Heart right ventricle (tissue), 16 donors: ENCODE data around the gene STMN1. TPM values are rescaled to one million over a fixed set of nuclear protein-coding genes. Genes with fewer than 3 reads are reported as not detected.
A peak's percentile ranks its signal among the peaks of the same experiment; 100 is the strongest.

ENCODE experiments used
- ATAC-seq, 8 donors: fragments of 200-7000 bp; cut with Tn5 transposase; one replicate each; pipeline ENCODE4 v1.9.1; 2020; ENCODE audit warnings: mild to moderate bottlenecking in 8 of 8, moderate library complexity in 8 of 8, moderate number of reproducible peaks in 1 of 8
- DNase-seq, 2 donors: peaks; one replicate each; pipeline ENCODE4 v3.0.0-alpha.2; 2020
- H3K27ac ChIP-seq, 10 donors: fragments of 200-600 bp; sonication (generic) in 2 of 10; one replicate each; pipeline versions ENCODE4 v1.5.0 to v1.8.0; 2020 to 2022; ENCODE audit warnings: mild to moderate bottlenecking in 3 of 10
- H3K27me3 ChIP-seq, 7 donors: fragments of 200-600 bp; one replicate each; pipeline ENCODE4 v1.8.0; 2021 to 2022; ENCODE audit warnings: mild to moderate bottlenecking in 2 of 7
- H3K36me3 ChIP-seq, 9 donors: fragments of 200-600 bp; sonication (generic) in 1 of 9; one replicate each; pipeline versions ENCODE4 v1.5.0 to v1.8.0; 2020 to 2022; ENCODE audit warnings: mild to moderate bottlenecking in 2 of 9
- H3K4me1 ChIP-seq, 9 donors: fragments of 200-600 bp; sonication (generic) in 1 of 9; one replicate each; pipeline versions ENCODE4 v1.5.0 to v1.8.0; 2020 to 2022; ENCODE audit warnings: mild to moderate bottlenecking in 4 of 9
- H3K4me3 ChIP-seq, 10 donors: fragments of 200-600 bp; sonication (generic) in 2 of 10; one replicate each; pipeline versions ENCODE4 v1.5.0 to v1.8.0; 2020 to 2022; ENCODE audit warnings: mild to moderate bottlenecking in 7 of 10, moderate library complexity in 2 of 10
- H3K9me3 ChIP-seq, 11 donors: fragments of 200-600 bp in 10 of 11; sonication (generic) in 2 of 11; one replicate each; pipeline versions ENCODE4 v1.5.0 to v1.8.0; 2013 to 2022; ENCODE audit warnings: mild to moderate bottlenecking in 2 of 11, control low read depth in 1 of 11, moderate library complexity in 1 of 11
- WGBS, 2 donors: extraction: QIAGEN DNeasy Blood & Tissue Kit; methylation state at CpG; one replicate each; pipeline ENCODE4 v1.1.7; 2013; ENCODE audit warnings: inconsistent platforms in 1 of 2; 5-methylcytosine and 5-hydroxymethylcytosine counted together
- intact Hi-C, 10 donors: fragments of 100-400 bp; cut with DNase I; formaldehyde crosslinking; loops; one replicate each; pipeline versions ENCODE4 v1.11.1 to v1.14.2; 2022
- long read RNA-seq, 3 donors: library from polyadenylated mRNA; unstranded; transcript quantifications; one replicate each; pipeline ENCODE4 v2.0.0, GENCODE V29; 2020 to 2021
- polyA plus RNA-seq, 2 donors: library from polyadenylated mRNA; stranded (reverse); fragments of 200-250 nt; gene quantifications; one replicate each; pipeline ENCODE4 v1.2.3, GENCODE V29; 2013
- total RNA-seq, 10 donors: library from RNA; stranded (reverse); fragmentation: NEBNext Ultra II Directional in 3 of 10; extraction: Animal tissue kit (Norgen Biotek cat#: 25700) in 3 of 10; gene quantifications; one replicate each; pipeline versions ENCODE4 v1.2.1 to v1.2.4, GENCODE V29; 2021 to 2023
- TF ChIP-seq, protein P1 (sequence below), 9 donors: fragments of 200-600 bp; sonication (generic) in 2 of 9; IDR thresholded peaks; one replicate each; pipeline versions ENCODE4 v1.5.0 to v1.8.0; 2021 to 2022; ENCODE audit warnings: antibody characterized with exemption in 9 of 9, mild to moderate bottlenecking in 5 of 9, moderate library complexity in 1 of 9
- donor health status: Arrhythmogenic right ventricular cardiomyopathy.
- donor health status: ischemic (EF 13 %, LVEDD 7.1; RV severe dilation, severe dysfunction).
- donor health status: healthy with polysubstance abuse.
- donor health status: DM: no; HTN: yes; CAD: no.
- donor health status: DM: no; HTN: no; CAD: no.
- donor health status: ischemic (EF 25% LVEDD 6.9; RV normal size, moderate dysfunction).
- donor health status: ischemic (EF 25% LVEDD 5.7; RV mildly dilated, moderate dysfunction).
- donor health status: healthy.
- donor health status: DM: yes; HTN: yes; CAD: no.
- donor health status: Ischemic cardiomyopathy.
- donor health status: ischemic (EF 35%, LVEDD 5.7; RV mildly dilated, moderate dysfunction).
- donor health status: nonischemic (EF 11% LVEDD 7.7; RV severe dilation, severe dysfunction).
- donor health status: DM: yes; HTN: yes; CAD: no.
- donor health status: PGD.
- donor health status: ischemic (EF 29% LVEDD 5.4; RV normal size, mild dysfunction).
- donor health status: nonischemic (EF 23%, LVEDD 6.1; RV moderate dilation, normal function).

Gene STMN1
- 10 to 100 TPM; 16.0 to 85.7 (median 48.7) TPM for total RNA-seq
- 10 to 100 TPM; 16.2 to 49.9 TPM for polyA plus RNA-seq
- long read RNA-seq, donor 1, partial matches to known transcripts: 0 of 6 reads
- long read RNA-seq, donor 1, other reads (novel, unspliced or antisense): 1 of 6 reads
- long read RNA-seq, donor 2, transcript STMN1-206 (5 exons, 1,504 nt): major isoform, 7 of 8 reads
- long read RNA-seq, donor 2, partial matches to known transcripts: 1 of 8 reads
- long read RNA-seq, donor 2, other reads (novel, unspliced or antisense): 0 of 8 reads
- long read RNA-seq, donor 3, partial matches to known transcripts: 0 of 4 reads
- long read RNA-seq, donor 3, other reads (novel, unspliced or antisense): 0 of 4 reads

DNA sequence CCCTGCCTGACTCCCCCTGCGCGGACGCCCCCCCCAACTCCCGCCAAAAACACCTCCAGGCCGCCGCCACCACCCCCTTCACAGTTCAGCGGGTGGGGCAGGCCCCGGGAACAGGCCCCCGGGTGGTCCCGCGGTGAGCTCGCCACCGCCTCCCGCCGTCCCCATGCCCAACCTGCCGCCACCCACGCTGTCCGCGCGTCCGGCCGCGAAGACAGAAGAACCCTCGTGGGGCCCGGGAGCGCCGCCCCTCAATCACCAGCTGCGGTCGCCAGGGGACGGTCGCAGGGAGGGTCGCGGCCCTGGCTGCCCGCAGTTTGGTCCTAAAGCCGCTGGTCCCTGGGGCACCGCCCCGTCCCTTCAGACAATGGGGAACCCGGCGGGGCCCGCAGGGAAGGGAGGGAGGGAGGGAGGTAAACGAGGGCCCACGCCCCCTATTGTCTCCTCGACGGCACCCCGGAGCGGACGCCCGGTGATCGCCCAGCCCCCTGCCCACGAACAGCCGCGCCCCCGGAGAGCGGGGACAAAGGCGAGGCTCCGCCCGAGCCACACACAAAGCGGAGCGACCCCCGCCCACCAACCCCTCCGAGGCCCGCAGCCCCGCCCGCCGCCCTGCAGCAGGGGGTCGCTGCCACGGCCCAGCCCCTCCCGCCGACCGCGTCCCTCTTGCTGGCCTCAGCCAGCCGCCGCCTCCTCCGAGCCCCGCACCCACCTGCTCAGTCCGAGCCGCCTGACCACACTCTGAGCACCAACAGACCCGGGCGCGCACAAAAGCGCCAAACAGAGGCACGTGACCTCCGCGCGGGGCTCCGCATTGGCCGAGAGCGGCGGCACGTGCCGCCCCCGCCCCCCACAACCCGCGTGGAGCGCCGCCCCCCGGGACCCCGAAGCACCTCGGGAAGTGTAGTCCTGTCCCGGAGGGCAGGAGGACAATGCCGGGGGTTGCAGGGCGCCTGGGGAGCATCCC is at the start of gene STMN1:
TSS of gene STMN1 (minus strand) at position 740 of the 964 bp plus-strand sequence. CDS start 1,743 bp downstream, outside the sequence.
- H3K4me1 ChIP-seq: peaks cover 9 to 44% (median 28%) of the 10 kb centered on the region in 9 donors
- H3K27ac ChIP-seq: peak within 1 kb of the TSS in 9 of 10 donors; percentile 45 to 77 (median 69)
- H3K27me3 ChIP-seq: no peaks in the 10 kb centered on the region
- no peaks in the 10 kb centered on the region for H3K9me3 ChIP-seq
- H3K4me3 ChIP-seq: peak within 1 kb of the TSS; percentile 53 to 82 (median 70)
- intact Hi-C loops: loop anchor here in 3 of 10 donors (2.0 to 5.0 kb wide), 2 partner anchors 81 to 93 kb away; partner anchors contain the start of gene PAFAH2 (in 2 of the 3)
- TF ChIP-seq, protein P1, sequence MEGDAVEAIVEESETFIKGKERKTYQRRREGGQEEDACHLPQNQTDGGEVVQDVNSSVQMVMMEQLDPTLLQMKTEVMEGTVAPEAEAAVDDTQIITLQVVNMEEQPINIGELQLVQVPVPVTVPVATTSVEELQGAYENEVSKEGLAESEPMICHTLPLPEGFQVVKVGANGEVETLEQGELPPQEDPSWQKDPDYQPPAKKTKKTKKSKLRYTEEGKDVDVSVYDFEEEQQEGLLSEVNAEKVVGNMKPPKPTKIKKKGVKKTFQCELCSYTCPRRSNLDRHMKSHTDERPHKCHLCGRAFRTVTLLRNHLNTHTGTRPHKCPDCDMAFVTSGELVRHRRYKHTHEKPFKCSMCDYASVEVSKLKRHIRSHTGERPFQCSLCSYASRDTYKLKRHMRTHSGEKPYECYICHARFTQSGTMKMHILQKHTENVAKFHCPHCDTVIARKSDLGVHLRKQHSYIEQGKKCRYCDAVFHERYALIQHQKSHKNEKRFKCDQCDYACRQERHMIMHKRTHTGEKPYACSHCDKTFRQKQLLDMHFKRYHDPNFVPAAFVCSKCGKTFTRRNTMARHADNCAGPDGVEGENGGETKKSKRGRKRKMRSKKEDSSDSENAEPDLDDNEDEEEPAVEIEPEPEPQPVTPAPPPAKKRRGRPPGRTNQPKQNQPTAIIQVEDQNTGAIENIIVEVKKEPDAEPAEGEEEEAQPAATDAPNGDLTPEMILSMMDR (IDR thresholded peaks at IDR 0.05): no peak
- peaks cover 0 to 23% (median 6%) of the 10 kb centered on the region in 9 donors for H3K36me3 ChIP-seq
- DNase-seq: peak; percentile 89 to 91
- ATAC-seq: peak; percentile 90 to 97 (median 95)
- WGBS, 2 donors: 0 to 1% methylated on average over 77 to 102 of the region's 102 CpGs

DNA sequence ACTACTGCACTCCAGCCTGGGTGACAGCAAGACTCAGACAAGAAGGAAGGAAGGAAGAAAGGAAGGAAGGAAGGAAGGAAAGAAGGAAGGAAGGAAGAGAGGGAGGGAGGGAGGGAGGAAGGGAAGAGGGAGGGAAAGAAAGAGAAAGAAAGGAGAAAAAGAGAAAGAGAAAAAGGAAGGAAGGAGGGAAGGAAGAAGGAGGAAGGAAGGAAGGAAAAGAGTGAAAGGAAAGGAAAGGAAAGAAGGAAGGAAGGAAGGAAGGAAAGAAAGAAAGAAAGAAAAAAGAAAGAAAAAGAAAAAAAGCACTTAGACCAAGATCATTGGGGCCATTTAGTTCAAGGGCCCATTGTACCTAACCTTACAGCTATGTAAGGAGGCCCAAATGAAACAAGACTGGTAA is 49.3 kb upstream of the STMN1 start:
- Histone ChIP-seq H3K27me3 (no peaks in the 10 kb centered on the region), H3K36me3 (peaks cover 0 to 35% (median 22%) of the 10 kb centered on the region in 9 donors), H3K9me3 (peaks cover 0 to 5% (median 0%) of the 10 kb centered on the region in 11 donors), H3K4me1 (peaks cover 0 to 6% (median 0%) of the 10 kb centered on the region in 9 donors), H3K27ac (no peak overlapping the region), H3K4me3 (no peak overlapping the region)
- intact Hi-C loops: no loop called here
- ATAC-seq (no peak), DNase-seq (no peak)
- TF ChIP-seq, protein P1 (IDR thresholded peaks at IDR 0.05): no peak

DNA sequence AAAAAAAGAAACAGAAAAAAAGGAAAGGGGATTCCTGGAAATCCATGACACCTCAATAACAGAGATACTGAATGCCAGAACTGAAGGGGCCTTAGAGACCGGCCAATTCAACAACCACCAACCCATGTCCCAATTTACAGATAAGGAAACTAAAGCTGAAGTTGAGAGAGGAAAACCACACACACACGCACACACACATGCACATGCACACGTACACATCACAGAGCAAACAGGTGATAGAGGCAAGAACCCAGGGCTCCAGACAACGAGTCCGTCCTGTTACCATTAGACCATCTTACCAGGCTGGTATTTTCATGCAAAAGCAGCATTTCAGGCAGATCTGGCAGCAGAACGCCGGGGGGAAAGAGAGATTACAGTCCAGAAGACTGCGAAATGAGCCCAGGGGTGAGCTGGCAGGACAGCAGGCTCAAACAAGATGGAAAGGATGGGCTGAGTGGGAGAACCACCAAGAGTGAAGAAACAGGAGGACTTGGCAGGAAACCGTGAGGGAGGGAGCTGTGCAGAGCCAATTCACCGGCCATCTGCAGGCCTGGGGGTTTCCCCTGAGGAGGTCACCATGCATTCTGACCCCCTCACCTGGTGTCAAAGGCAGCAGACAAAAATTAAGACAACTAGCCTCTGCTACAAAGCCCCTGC is 48.2 kb upstream of the STMN1 start:
- TF ChIP-seq, protein P1 (IDR thresholded peaks at IDR 0.05): no peak
- intact Hi-C loops: no loop called here
- 77 to 85% methylated on average over 10 of the region's 10 CpGs for WGBS, 2 donors
- H3K9me3 ChIP-seq: peaks cover 0 to 5% (median 0%) of the 10 kb centered on the region in 11 donors
- H3K36me3 ChIP-seq: peaks cover 0 to 23% (median 14%) of the 10 kb centered on the region in 9 donors
- H3K4me3 ChIP-seq: no peak overlapping the region
- H3K27me3 ChIP-seq: no peaks in the 10 kb centered on the region
- ATAC-seq (peak in 1 of 8 donors; percentile 29), DNase-seq (no peak)
- peaks cover 0 to 6% (median 0%) of the 10 kb centered on the region in 9 donors for H3K4me1 ChIP-seq
- no peak overlapping the region for H3K27ac ChIP-seq
